Left ventricle myocardium inferior (tissue), 1 donor: ENCODE results near the gene GPR17. TPM values are rescaled to one million over a fixed set of nuclear protein-coding genes. Genes with fewer than 3 reads are reported as not detected.

Experiments
- DNase-seq: peaks from one replicate; pipeline ENCODE4 v3.0.0-alpha.2; 2020
- H3K27ac ChIP-seq: fragments of 200-600 bp; replicated peaks from 2 replicates; pipeline ENCODE4 v1.8.0; 2021
- H3K27me3 ChIP-seq: fragments of 200-600 bp; 2 replicates; pipeline ENCODE4 v1.8.0; 2021; ENCODE audit warnings: low read depth
- H3K36me3 ChIP-seq: fragments of 200-600 bp; 2 replicates; pipeline ENCODE4 v1.8.0; 2021
- H3K4me1 ChIP-seq: fragments of 200-600 bp; 2 replicates; pipeline ENCODE4 v1.8.0; 2021
- H3K4me3 ChIP-seq: fragments of 200-600 bp; 2 replicates; pipeline ENCODE4 v1.8.0; 2021; ENCODE audit warnings: mild to moderate bottlenecking, moderate library complexity
- H3K9me3 ChIP-seq: fragments of 200-600 bp; replicated peaks from 2 replicates; pipeline ENCODE4 v1.8.0; 2021
- CTCF ChIP-seq: fragments of 200-600 bp; IDR thresholded peaks from 2 replicates; pipeline ENCODE4 v1.8.0; 2021; ENCODE audit warnings: antibody characterized with exemption, mild to moderate bottlenecking, borderline replicate concordance
- intact Hi-C: fragments of 100-400 bp; cut with micrococcal nuclease; formaldehyde crosslinking; loops from one replicate; pipeline ENCODE4 v1.11.0; 2022
- total RNA-seq: library from RNA; stranded (reverse); fragmentation: NEBNext Ultra II Directional; extraction: Animal tissue kit (Norgen Biotek cat#: 25700); gene quantifications from one replicate; pipeline ENCODE4 v1.2.1, GENCODE V29; 2021
- donor health status: DM: no; HTN: yes; CAD: no; lungs with severe emphysema.

GPR17 gene
- total RNA-seq, 1 donor from 2014 or later = 0.16 TPM

- peaks cover 2% of the 10 kb centered on the region for H3K27me3 ChIP-seq
- no peaks in the 10 kb centered on the region for H3K36me3 ChIP-seq
- intact Hi-C loops = no loop called here
- H3K27ac ChIP-seq = peak overlapping the region; percentile 94
- no peak overlapping the region for H3K4me3 ChIP-seq
- peaks cover 97% of the 10 kb centered on the region for H3K4me1 ChIP-seq
- H3K9me3 ChIP-seq = no peaks in the 10 kb centered on the region
- TF ChIP-seq CTCF = no peak
- DNase-seq = peak; percentile 16
These were observed 15.7 kb upstream of the GPR17 start for GRCh38 chr2:127630096-127630863.

GRCh38 chr2:127630864-127631540 lies 15.0 kb upstream of the GPR17 start:
- H3K4me1 ChIP-seq = peaks cover 97% of the 10 kb centered on the region
- intact Hi-C loops = no loop called here
- DNase-seq = peak; percentile 14
- no peak overlapping the region for H3K4me3 ChIP-seq
- H3K27ac ChIP-seq = peak overlapping the region; percentile 94
- no peaks in the 10 kb centered on the region for H3K36me3 ChIP-seq
- no peaks in the 10 kb centered on the region for H3K27me3 ChIP-seq
- H3K9me3 ChIP-seq = no peaks in the 10 kb centered on the region
- no peak for TF ChIP-seq CTCF

- no peak for TF ChIP-seq CTCF
- Histone ChIP-seq H3K27me3 (no peaks in the 10 kb centered on the region), H3K9me3 (no peaks in the 10 kb centered on the region), H3K27ac (peak overlapping the region; percentile 94), H3K4me1 (peaks cover 98% of the 10 kb centered on the region), H3K4me3 (no peak overlapping the region), H3K36me3 (no peaks in the 10 kb centered on the region)
- intact Hi-C loops = no loop called here
- DNase-seq = no peak
These were observed 14.4 kb upstream of the GPR17 start for GRCh38 chr2:127631541-127631996.

- DNase-seq = no peak
- no peak overlapping the region for H3K4me3 ChIP-seq
- intact Hi-C loops = no loop called here
- no peaks in the 10 kb centered on the region for H3K36me3 ChIP-seq
- peaks cover 99% of the 10 kb centered on the region for H3K4me1 ChIP-seq
- H3K27ac ChIP-seq = peak overlapping the region; percentile 94
- no peaks in the 10 kb centered on the region for H3K27me3 ChIP-seq
- TF ChIP-seq CTCF = no peak
- H3K9me3 ChIP-seq = no peaks in the 10 kb centered on the region
These were observed 13.9 kb upstream of the GPR17 start for GRCh38 chr2:127631997-127632581.

GRCh38 chr2:127632592-127633489 lies 13.1 kb upstream of the GPR17 start:
- Histone ChIP-seq H3K36me3 (no peaks in the 10 kb centered on the region), H3K27ac (peak overlapping the region; percentile 94), H3K4me3 (no peak overlapping the region), H3K9me3 (no peaks in the 10 kb centered on the region), H3K27me3 (no peaks in the 10 kb centered on the region), H3K4me1 (peaks cover 99% of the 10 kb centered on the region)
- intact Hi-C loops = no loop called here
- TF ChIP-seq CTCF = no peak
- no peak for DNase-seq
